ENCODE results near the gene UNC13C. TPM values are rescaled to one million over a fixed set of nuclear protein-coding genes. Genes with fewer than 3 reads are reported as not detected.

Gene UNC13C
- total RNA-seq, 2 experiments from 2014 or later: not detected

GRCh38 chr15:54250326-54250725, 272.1 kb downstream of the UNC13C start:
- Histone ChIP-seq H3K9me2 (ENCODE audit: insufficient read depth, low read length) (no peaks in the 10 kb centered on the region), H3K27ac (ENCODE audit: low read depth, low read length, poor library complexity, severe bottlenecking) (no peak overlapping the region), H3K9me3 (ENCODE audit: low read length) (no peaks in the 10 kb centered on the region), H4K20me1 (ENCODE audit: insufficient read depth, low read length) (no peaks in the 10 kb centered on the region), H3K36me3 (ENCODE audit: insufficient read depth, low read length) (no peaks in the 10 kb centered on the region), H3K79me2 (ENCODE audit: insufficient read depth, low read depth, low read length) (no peaks in the 10 kb centered on the region), H3K4me1 (ENCODE audit: insufficient read depth, low read length, poor library complexity, severe bottlenecking) (no peaks in the 10 kb centered on the region), H2AFZ (ENCODE audit: low read length) (no peak overlapping the region), H3K4me2 (ENCODE audit: low read length) (no peak overlapping the region), H3K4me3 (ENCODE audit: low read depth, low read length, poor library complexity, severe bottlenecking) (no peak overlapping the region)
- ChIA-PET POLR2A (interaction anchor here (0.7 kb wide), 2 partner anchors 45 to 1376 kb away, joined by 3 to 9 read pairs; no protein-coding TSS in a partner anchor), CTCF (ENCODE audit: unreplicated experiment) (no interaction called here)
- DNase-seq (ENCODE audit: low spot score): no peak
- TF ChIP-seq CTCF (conservative IDR thresholded peaks at IDR 0.05; ENCODE audit: low read length): no peak
- no peak for TF ChIP-seq EZH2phosphoT487 (IDR thresholded peaks at IDR 0.05; ENCODE audit: borderline replicate concordance, low read depth, low read length)
- BruUV-seq (replicated peaks): no TSS peak
- intact Hi-C loops (cut with micrococcal nuclease; ENCODE audit: unreplicated experiment): no loop called here

GRCh38 chr15:54256190-54256589, 277.9 kb downstream of the UNC13C start:
- no peak overlapping the region for H2AFZ ChIP-seq (ENCODE audit: low read length)
- H4K20me1 ChIP-seq (ENCODE audit: insufficient read depth, low read length): no peaks in the 10 kb centered on the region
- TF ChIP-seq EZH2phosphoT487 (IDR thresholded peaks at IDR 0.05; ENCODE audit: borderline replicate concordance, low read depth, low read length) (no peak), CTCF (conservative IDR thresholded peaks at IDR 0.05; ENCODE audit: low read length) (no peak)
- no peaks in the 10 kb centered on the region for H3K9me3 ChIP-seq (ENCODE audit: low read length)
- POLR2A ChIA-PET: no interaction called here
- H3K36me3 ChIP-seq (ENCODE audit: insufficient read depth, low read length): no peaks in the 10 kb centered on the region
- intact Hi-C loops (cut with micrococcal nuclease; ENCODE audit: unreplicated experiment): no loop called here
- H3K27ac ChIP-seq (ENCODE audit: low read depth, low read length, poor library complexity, severe bottlenecking): no peak overlapping the region
- BruUV-seq (replicated peaks): no TSS peak
- no peaks in the 10 kb centered on the region for H3K79me2 ChIP-seq (ENCODE audit: insufficient read depth, low read depth, low read length)
- CTCF ChIA-PET (ENCODE audit: unreplicated experiment): no interaction called here
- H3K4me3 ChIP-seq (ENCODE audit: low read depth, low read length, poor library complexity, severe bottlenecking): no peak overlapping the region
- H3K4me1 ChIP-seq (ENCODE audit: insufficient read depth, low read length, poor library complexity, severe bottlenecking): no peaks in the 10 kb centered on the region
- no peak overlapping the region for H3K4me2 ChIP-seq (ENCODE audit: low read length)
- DNase-seq (ENCODE audit: low spot score): no peak
- no peaks in the 10 kb centered on the region for H3K9me2 ChIP-seq (ENCODE audit: insufficient read depth, low read length)

- no peak overlapping the region for H3K4me2 ChIP-seq (ENCODE audit: low read length)
- CTCF ChIA-PET (ENCODE audit: unreplicated experiment): no interaction called here
- no peaks in the 10 kb centered on the region for H4K20me1 ChIP-seq (ENCODE audit: insufficient read depth, low read length)
- H3K9me3 ChIP-seq (ENCODE audit: low read length): no peaks in the 10 kb centered on the region
- no TSS peak for BruUV-seq (replicated peaks)
- intact Hi-C loops (cut with micrococcal nuclease; ENCODE audit: unreplicated experiment): no loop called here
- no peaks in the 10 kb centered on the region for H3K4me1 ChIP-seq (ENCODE audit: insufficient read depth, low read length, poor library complexity, severe bottlenecking)
- no peaks in the 10 kb centered on the region for H3K9me2 ChIP-seq (ENCODE audit: insufficient read depth, low read length)
- POLR2A ChIA-PET: no interaction called here
- H3K27ac ChIP-seq (ENCODE audit: low read depth, low read length, poor library complexity, severe bottlenecking): no peak overlapping the region
- H3K79me2 ChIP-seq (ENCODE audit: insufficient read depth, low read depth, low read length): no peaks in the 10 kb centered on the region
- TF ChIP-seq EZH2phosphoT487 (IDR thresholded peaks at IDR 0.05; ENCODE audit: borderline replicate concordance, low read depth, low read length) (no peak), CTCF (conservative IDR thresholded peaks at IDR 0.05; ENCODE audit: low read length) (peak; percentile 59)
- no peaks in the 10 kb centered on the region for H3K36me3 ChIP-seq (ENCODE audit: insufficient read depth, low read length)
- peak; percentile 1 for DNase-seq (ENCODE audit: low spot score)
- H2AFZ ChIP-seq (ENCODE audit: low read length): no peak overlapping the region
- H3K4me3 ChIP-seq (ENCODE audit: low read depth, low read length, poor library complexity, severe bottlenecking): no peak overlapping the region
These were observed 295.7 kb downstream of the UNC13C start for GRCh38 chr15:54273928-54274327.

Measured in OCI-LY7 (cell line).